GM15510 (cell line): ENCODE data around the gene TAPBP.

Experiments used
- POLR2A ChIP-seq: IDR thresholded peaks from 3 replicates; pipeline ENCODE4 v1.6.1; 2011; ENCODE audit warnings: borderline replicate concordance; ENCODE audit not compliant: insufficient read length; ENCODE audit errors: extremely low read depth

Gene TAPBP

GRCh38 chr6:33271468-33272274 is 42.2 kb downstream of the TAPBP start, which contains the start of the genes RPS18 and VPS52:
Gene RPS18 (plus strand): TSS chr6:33272075. CDS start chr6:33272120, 45 bp downstream.
Gene VPS52 (minus strand): TSS chr6:33271876. CDS start chr6:33271675, 201 bp downstream.
- TF ChIP-seq POLR2A, result peak; percentile 98

- TF ChIP-seq POLR2A, result no peak
These were observed 42.8 kb downstream of the TAPBP start for GRCh38 chr6:33271117-33271467.

GRCh38 chr6:33264015-33264414 is 49.9 kb downstream of the TAPBP start:
- TF ChIP-seq POLR2A, result no peak

- TF ChIP-seq POLR2A, result no peak
These were observed 54.8 kb downstream of the TAPBP start for GRCh38 chr6:33259032-33259431.

- no peak for TF ChIP-seq POLR2A
These were observed 59.3 kb downstream of the TAPBP start for GRCh38 chr6:33254591-33254990.

GRCh38 chr6:33252759-33253158 is 61.1 kb downstream of the TAPBP start:
- TF ChIP-seq POLR2A, result no peak

- no peak for TF ChIP-seq POLR2A
These were observed 62.4 kb downstream of the TAPBP start for GRCh38 chr6:33251395-33252012.

GRCh38 chr6:33250731-33251130 is 63.1 kb downstream of the TAPBP start:
- no peak for TF ChIP-seq POLR2A

GRCh38 chr6:33249732-33250630 is 63.9 kb downstream of the TAPBP start:
- no peak for TF ChIP-seq POLR2A
